Panc1 (cell line): ENCODE measurements around the gene SUV39H1. TPM values are rescaled to one million over a fixed set of nuclear protein-coding genes. Genes with fewer than 3 reads are reported as not detected.
"Not testable (repeated sequence)": the region's sequence is repeated elsewhere in the genome, so short reads cannot be mapped to it uniquely, and the experiment has no call there.

Experiments used
- ATAC-seq: fragments of 200-7000 bp; cut with Tn5 transposase; 2 replicates; pipeline ENCODE4 v1.9.1; 2020; ENCODE audit warnings: mild to moderate bottlenecking, moderate library complexity
- BruUV-seq: library from RNA; stranded (reverse); fragments of 400-500 nt; replicated peaks from 2 replicates; lab custom pipeline; 2021; lab: Mats Ljungman, UMichigan
- CTCF ChIA-PET: fragments of 300-600 bp; sonication (Branson Sonifier 250); formaldehyde crosslinking; loops from one replicate; lab custom pipeline; 2022; ENCODE audit warnings: antibody characterized with exemption; lab: Charles Lee
- POLR2A ChIA-PET: fragments of 300-600 bp; sonication (Branson Sonifier 250); formaldehyde crosslinking; loops from one replicate; lab custom pipeline; 2022; ENCODE audit warnings: antibody characterized with exemption; lab: Charles Lee
- DNase-seq: peaks from one replicate; pipeline ENCODE4 v3.0.0-alpha.2; 2010; ENCODE audit warnings: low read depth, low spot score
- H3K27ac ChIP-seq: 2 replicates; pipeline ENCODE4 v1.5.1; 2011; ENCODE audit warnings: mild to moderate bottlenecking, low read length, inconsistent platforms
- H3K27me3 ChIP-seq: fragments of 200-500 bp; sonication (Bioruptor generic); 2 replicates; pipeline ENCODE4 v1.6.0; 2014; ENCODE audit warnings: low read length, inconsistent platforms; ENCODE audit not compliant: control insufficient read depth, insufficient read depth
- H3K36me3 ChIP-seq: fragments of 200-500 bp; sonication (Bioruptor generic); 2 replicates; pipeline ENCODE4 v1.5.1; 2014; ENCODE audit warnings: inconsistent platforms, mild to moderate bottlenecking, low read length, moderate library complexity; ENCODE audit not compliant: control insufficient read depth, insufficient read depth
- H3K4me1 ChIP-seq: 2 replicates; pipeline ENCODE4 v1.5.1; 2011; ENCODE audit warnings: inconsistent platforms, mild to moderate bottlenecking, low read length, moderate library complexity; ENCODE audit not compliant: control insufficient read depth, insufficient read depth
- H3K4me3 ChIP-seq, 2 experiments: 2 replicates each; pipeline ENCODE4 v1.5.1; 2011 to 2012; ENCODE audit warnings: low read depth in 2 of 2, low read length in 2 of 2, mild to moderate bottlenecking in 2 of 2, inconsistent platforms in 1 of 2, moderate library complexity in 1 of 2
- H3K9me3 ChIP-seq: fragments of 200-500 bp; sonication (Bioruptor generic); 2 replicates; pipeline ENCODE4 v1.5.1; 2014; ENCODE audit warnings: low read depth, mild to moderate bottlenecking, inconsistent platforms, low read length, moderate library complexity; ENCODE audit not compliant: control insufficient read depth, insufficient read depth
- CTCF ChIP-seq: fragments of 450-650 bp; IDR thresholded peaks from 2 replicates; pipeline ENCODE4 v1.5.1; 2017; ENCODE audit warnings: mild to moderate bottlenecking
- POLR2AphosphoS5 ChIP-seq: IDR thresholded peaks from 2 replicates; pipeline ENCODE4 v1.6.1; 2012; ENCODE audit warnings: mild to moderate bottlenecking, low read depth, low read length, moderate library complexity
- SIN3A ChIP-seq: IDR thresholded peaks from 2 replicates; pipeline ENCODE4 v1.6.1; 2012; ENCODE audit warnings: low read depth, mild to moderate bottlenecking, low read length, moderate library complexity, borderline replicate concordance; ENCODE audit not compliant: insufficient read depth
- TCF7L2 ChIP-seq: IDR thresholded peaks from 2 replicates; pipeline ENCODE4 v1.6.1; 2011; ENCODE audit warnings: mild to moderate bottlenecking, low read depth, low read length, inconsistent platforms
- in situ Hi-C: cut with HindIII; loops from 2 replicates; pipeline ENCODE4 v1.10.0; 2016; ENCODE audit warnings: low sequenced_read_pairs, low pct_unique_long_range_greater_than_20kb
- intact Hi-C: fragments of 100-400 bp; cut with micrococcal nuclease; formaldehyde crosslinking; loops from one replicate; pipeline ENCODE4 v1.10.0; 2022; ENCODE audit not compliant: unreplicated experiment
- total RNA-seq: library from RNA; stranded (reverse); gene quantifications from one replicate; pipeline ENCODE4 v1.2.1, GENCODE V29; 2021; ENCODE audit not compliant: unreplicated experiment
- TF ChIP-seq, protein P1 (sequence below), 2 experiments: IDR thresholded peaks; 2 replicates each; pipeline ENCODE4 v1.6.1; 2011 to 2012; ENCODE audit warnings: low read depth in 2 of 2, control low read depth in 1 of 2, low read length in 1 of 2, mild to moderate bottlenecking in 1 of 2, moderate library complexity in 1 of 2; ENCODE audit not compliant: insufficient read depth in 1 of 2

The SUV39H1 gene
- total RNA-seq, 1 experiment from 2014 or later = 25.6 TPM

DNA sequence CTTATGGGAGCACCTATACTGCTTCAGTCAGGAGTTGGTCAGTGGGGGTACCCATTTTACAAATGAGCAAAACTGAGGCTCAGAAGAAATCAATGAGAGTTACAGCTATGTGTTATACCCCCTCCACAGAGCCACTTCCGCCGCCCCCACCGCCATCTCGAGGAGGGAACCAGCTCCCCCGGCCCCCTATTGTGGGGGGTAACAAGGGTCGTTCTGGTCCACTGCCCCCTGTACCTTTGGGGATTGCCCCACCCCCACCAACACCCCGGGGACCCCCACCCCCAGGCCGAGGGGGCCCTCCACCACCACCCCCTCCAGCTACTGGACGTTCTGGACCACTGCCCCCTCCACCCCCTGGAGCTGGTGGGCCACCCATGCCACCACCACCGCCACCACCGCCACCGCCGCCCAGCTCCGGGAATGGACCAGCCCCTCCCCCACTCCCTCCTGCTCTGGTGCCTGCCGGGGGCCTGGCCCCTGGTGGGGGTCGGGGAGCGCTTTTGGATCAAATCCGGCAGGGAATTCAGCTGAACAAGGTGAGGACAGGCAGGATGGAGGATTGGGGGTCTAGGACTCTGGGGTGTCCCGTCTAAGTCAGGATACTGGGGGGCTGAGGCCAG is 7.9 kb upstream of the SUV39H1 start:
- in situ Hi-C loops = no loop called here

DNA sequence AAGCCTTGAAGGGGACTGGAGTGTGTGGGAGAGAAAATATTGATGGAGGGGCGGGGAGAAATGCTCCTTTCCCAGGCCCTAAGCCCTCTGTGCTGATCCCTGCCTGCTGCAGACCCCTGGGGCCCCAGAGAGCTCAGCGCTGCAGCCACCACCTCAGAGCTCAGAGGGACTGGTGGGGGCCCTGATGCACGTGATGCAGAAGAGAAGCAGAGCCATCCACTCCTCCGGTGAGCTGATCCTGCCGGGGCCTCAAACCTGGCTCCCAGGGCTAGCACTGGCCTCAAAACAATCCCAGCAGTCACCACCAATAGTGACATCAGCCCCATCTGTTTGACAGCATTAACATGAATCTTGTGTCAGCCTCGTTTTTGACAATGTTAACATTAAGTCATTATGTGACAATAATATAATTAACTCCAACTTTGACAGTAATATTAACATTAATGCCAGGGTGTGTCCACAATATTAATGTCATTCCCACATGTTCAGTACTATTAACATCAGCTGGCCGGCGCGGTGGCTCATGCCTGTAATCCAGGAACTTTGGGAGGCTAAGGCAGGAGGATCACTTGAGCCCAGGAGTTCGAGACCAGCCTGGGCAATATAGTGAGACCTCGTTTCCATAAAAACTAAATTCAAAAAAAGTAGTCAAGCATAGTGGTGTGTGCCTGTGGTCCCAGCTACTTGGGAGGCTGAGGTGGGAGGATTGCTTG is 7.2 kb upstream of the SUV39H1 start:
- intact Hi-C loops = no loop called here
- H3K27ac ChIP-seq = no peak overlapping the region
- CTCF ChIA-PET = no interaction called here
- ATAC-seq (peak; percentile 60), DNase-seq (no peak)
- TF ChIP-seq, protein P1, sequence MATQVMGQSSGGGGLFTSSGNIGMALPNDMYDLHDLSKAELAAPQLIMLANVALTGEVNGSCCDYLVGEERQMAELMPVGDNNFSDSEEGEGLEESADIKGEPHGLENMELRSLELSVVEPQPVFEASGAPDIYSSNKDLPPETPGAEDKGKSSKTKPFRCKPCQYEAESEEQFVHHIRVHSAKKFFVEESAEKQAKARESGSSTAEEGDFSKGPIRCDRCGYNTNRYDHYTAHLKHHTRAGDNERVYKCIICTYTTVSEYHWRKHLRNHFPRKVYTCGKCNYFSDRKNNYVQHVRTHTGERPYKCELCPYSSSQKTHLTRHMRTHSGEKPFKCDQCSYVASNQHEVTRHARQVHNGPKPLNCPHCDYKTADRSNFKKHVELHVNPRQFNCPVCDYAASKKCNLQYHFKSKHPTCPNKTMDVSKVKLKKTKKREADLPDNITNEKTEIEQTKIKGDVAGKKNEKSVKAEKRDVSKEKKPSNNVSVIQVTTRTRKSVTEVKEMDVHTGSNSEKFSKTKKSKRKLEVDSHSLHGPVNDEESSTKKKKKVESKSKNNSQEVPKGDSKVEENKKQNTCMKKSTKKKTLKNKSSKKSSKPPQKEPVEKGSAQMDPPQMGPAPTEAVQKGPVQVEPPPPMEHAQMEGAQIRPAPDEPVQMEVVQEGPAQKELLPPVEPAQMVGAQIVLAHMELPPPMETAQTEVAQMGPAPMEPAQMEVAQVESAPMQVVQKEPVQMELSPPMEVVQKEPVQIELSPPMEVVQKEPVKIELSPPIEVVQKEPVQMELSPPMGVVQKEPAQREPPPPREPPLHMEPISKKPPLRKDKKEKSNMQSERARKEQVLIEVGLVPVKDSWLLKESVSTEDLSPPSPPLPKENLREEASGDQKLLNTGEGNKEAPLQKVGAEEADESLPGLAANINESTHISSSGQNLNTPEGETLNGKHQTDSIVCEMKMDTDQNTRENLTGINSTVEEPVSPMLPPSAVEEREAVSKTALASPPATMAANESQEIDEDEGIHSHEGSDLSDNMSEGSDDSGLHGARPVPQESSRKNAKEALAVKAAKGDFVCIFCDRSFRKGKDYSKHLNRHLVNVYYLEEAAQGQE (IDR thresholded peaks at IDR 0.05; ENCODE audit: insufficient read depth in 1 of 2, low read depth in 2 of 2, low read length in 1 of 2) = no peak
- TF ChIP-seq TCF7L2 = no peak
- TF ChIP-seq POLR2AphosphoS5 = no peak
- no peak for TF ChIP-seq SIN3A
- TF ChIP-seq CTCF = no peak
- no peak overlapping the region for H3K4me3 ChIP-seq
- H3K36me3 ChIP-seq = no peaks in the 10 kb centered on the region
- in situ Hi-C loops = no loop called here
- BruUV-seq = no TSS peak
- H3K4me1 ChIP-seq = no peaks in the 10 kb centered on the region
- no peaks in the 10 kb centered on the region for H3K9me3 ChIP-seq
- H3K27me3 ChIP-seq = no peaks in the 10 kb centered on the region
- POLR2A ChIA-PET = no interaction called here

More for the DNA sequence above, 7.9 kb upstream of the SUV39H1 start:
- Histone ChIP-seq H3K27ac (no peak overlapping the region), H3K4me1 (no peaks in the 10 kb centered on the region), H3K27me3 (no peaks in the 10 kb centered on the region), H3K4me3 (no peak overlapping the region), H3K36me3 (no peaks in the 10 kb centered on the region), H3K9me3 (no peaks in the 10 kb centered on the region)
- TF ChIP-seq SIN3A (no peak), TCF7L2 (no peak), CTCF (no peak), POLR2AphosphoS5 (no peak)
- TF ChIP-seq, protein P1 (IDR thresholded peaks at IDR 0.05; ENCODE audit: insufficient read depth in 1 of 2, low read depth in 2 of 2, low read length in 1 of 2) = no peak
- no peak for DNase-seq
- ATAC-seq = no peak
- BruUV-seq = no TSS peak
- POLR2A ChIA-PET = no interaction called here
- intact Hi-C loops = no loop called here
- CTCF ChIA-PET = no interaction called here

GRCh38 chrX:48691746-48692145 is 4.8 kb upstream of the SUV39H1 start:
- H3K27ac ChIP-seq, ATAC-seq, POLR2A ChIA-PET, H3K9me3 ChIP-seq, in situ Hi-C loops, BruUV-seq, intact Hi-C loops, DNase-seq, H3K4me1 ChIP-seq, CTCF ChIA-PET, H3K27me3 ChIP-seq, H3K4me3 ChIP-seq, H3K36me3 ChIP-seq: not testable (repeated sequence)
